BJ (cell line): ENCODE data around the gene MYCN. TPM values are rescaled to one million over a fixed set of nuclear protein-coding genes. Genes with fewer than 3 reads are reported as not detected.

Experiments used
- CTCF ChIA-PET: fragments of 350-600 bp; formaldehyde crosslinking; extraction: SDS; loops from one replicate; lab custom pipeline; 2021; ENCODE audit warnings: antibody characterized with exemption, inconsistent platforms; lab: Yijun Ruan, JAX
- POLR2A ChIA-PET: fragments of 300-600 bp; sonication (Branson Sonifier 250); formaldehyde crosslinking; extraction: SDS; loops from one replicate; lab custom pipeline; 2021; ENCODE audit warnings: antibody characterized with exemption; lab: Charles Lee
- DNase-seq: peaks from one replicate; pipeline ENCODE4 v3.0.0-alpha.2; 2011; ENCODE audit warnings: low read depth
- H3K27me3 ChIP-seq: 2 replicates; pipeline ENCODE4 v1.6.0; 2011; ENCODE audit warnings: low read length; ENCODE audit not compliant: control insufficient read depth, insufficient read depth
- H3K36me3 ChIP-seq: 2 replicates; pipeline ENCODE4 v1.5.1; 2011; ENCODE audit warnings: low read length; ENCODE audit not compliant: control insufficient read depth, insufficient read depth
- H3K4me3 ChIP-seq: 2 replicates; pipeline ENCODE4 v1.5.1; 2011; ENCODE audit warnings: low read depth, mild to moderate bottlenecking, control low read depth, low read length
- CTCF ChIP-seq: IDR thresholded peaks from 2 replicates; pipeline ENCODE4 v1.5.1; 2011; ENCODE audit warnings: low read depth, mild to moderate bottlenecking, control low read depth, inconsistent platforms, low read length, moderate library complexity; ENCODE audit not compliant: insufficient read depth
- polyA plus RNA-seq: library from polyadenylated mRNA; depleted of rRNA; stranded (reverse); fragments of >200 nt; gene quantifications from 2 replicates; pipeline ENCODE4 v1.2.3, GENCODE V29; 2011

The MYCN gene
- polyA plus RNA-seq, 1 experiment, result not detected

- H3K27me3 ChIP-seq, result no peaks in the 10 kb centered on the region
- POLR2A ChIA-PET, result no interaction called here
- no peak for DNase-seq
- H3K36me3 ChIP-seq, result no peaks in the 10 kb centered on the region
- TF ChIP-seq CTCF, result no peak
- CTCF ChIA-PET, result no interaction called here
- no peak overlapping the region for H3K4me3 ChIP-seq
These were observed 12.2 kb downstream of the MYCN start for GRCh38 chr2:15952451-15953146.

GRCh38 chr2:15953147-15953630 lies 12.8 kb downstream of the MYCN start:
- Histone ChIP-seq H3K36me3 (no peaks in the 10 kb centered on the region), H3K27me3 (no peaks in the 10 kb centered on the region), H3K4me3 (no peak overlapping the region)
- DNase-seq, result no peak
- ChIA-PET CTCF (no interaction called here), POLR2A (no interaction called here)
- TF ChIP-seq CTCF, result no peak

- TF ChIP-seq CTCF, result no peak
- no peaks in the 10 kb centered on the region for H3K27me3 ChIP-seq
- CTCF ChIA-PET, result no interaction called here
- H3K4me3 ChIP-seq, result no peak overlapping the region
- H3K36me3 ChIP-seq, result no peaks in the 10 kb centered on the region
- DNase-seq, result no peak
- POLR2A ChIA-PET, result no interaction called here
These were observed 13.7 kb downstream of the MYCN start for GRCh38 chr2:15953891-15954680.

- ChIA-PET POLR2A (no interaction called here), CTCF (no interaction called here)
- Histone ChIP-seq H3K36me3 (no peaks in the 10 kb centered on the region), H3K27me3 (no peaks in the 10 kb centered on the region), H3K4me3 (no peak overlapping the region)
- no peak for TF ChIP-seq CTCF
- no peak for DNase-seq
These were observed 14.4 kb downstream of the MYCN start for GRCh38 chr2:15954761-15955160.

- CTCF ChIA-PET, result no interaction called here
- POLR2A ChIA-PET, result no interaction called here
- no peaks in the 10 kb centered on the region for H3K36me3 ChIP-seq
- H3K27me3 ChIP-seq, result no peaks in the 10 kb centered on the region
- no peak overlapping the region for H3K4me3 ChIP-seq
- no peak for DNase-seq
- TF ChIP-seq CTCF, result no peak
These were observed 15.1 kb downstream of the MYCN start for GRCh38 chr2:15955232-15955988.
